GM19324 (cell line): Measurements from ENCODE around the gene CFAP65.

Experiments used
- ATAC-seq: cut with Tn5 transposase; IDR thresholded peaks from one replicate; pipeline ENCODE4 v1.9.1; 2021; ENCODE audit warnings: mild to moderate bottlenecking, moderate library complexity; ENCODE audit not compliant: unreplicated experiment, low FRiP score

Gene CFAP65

GRCh38 chr2:219018726-219019125 lies 22.6 kb downstream of the CFAP65 start:
- ATAC-seq, result no peak

GRCh38 chr2:219018286-219018685 lies 23.0 kb downstream of the CFAP65 start:
- ATAC-seq, result no peak

- no peak for ATAC-seq
Observed at GRCh38 chr2:219017201-219017931, 23.9 kb downstream of the CFAP65 start.

- no peak for ATAC-seq
Observed at GRCh38 chr2:219016721-219017120, 24.6 kb downstream of the CFAP65 start.

GRCh38 chr2:219010873-219011272 lies 30.4 kb downstream of the CFAP65 start:
- ATAC-seq, result no peak

GRCh38 chr2:219010162-219010756 lies 31.1 kb downstream of the CFAP65 start:
- ATAC-seq, result no peak

GRCh38 chr2:219009294-219009693 lies 32.0 kb downstream of the CFAP65 start:
- ATAC-seq, result no peak

- no peak for ATAC-seq
Observed at GRCh38 chr2:219003979-219004378, 37.3 kb downstream of the CFAP65 start.

GRCh38 chr2:219003267-219003634 lies 38.1 kb downstream of the CFAP65 start:
- no peak for ATAC-seq

- no peak for ATAC-seq
Observed at GRCh38 chr2:219002395-219003266, 38.7 kb downstream of the CFAP65 start.

GRCh38 chr2:219001577-219002394 lies 39.5 kb downstream of the CFAP65 start:
- ATAC-seq, result no peak

GRCh38 chr2:219001100-219001576 lies 40.2 kb downstream of the CFAP65 start:
- no peak for ATAC-seq

GRCh38 chr2:219000569-219000960 lies 40.8 kb downstream of the CFAP65 start:
- no peak for ATAC-seq

- ATAC-seq, result no peak
Observed at GRCh38 chr2:218999881-219000568, 41.3 kb downstream of the CFAP65 start.

- no peak for ATAC-seq
Observed at GRCh38 chr2:218999021-218999880, 42.1 kb downstream of the CFAP65 start.

- ATAC-seq, result no peak
Observed at GRCh38 chr2:218998414-218999002, 42.8 kb downstream of the CFAP65 start.

GRCh38 chr2:218997731-218998130 lies 43.6 kb downstream of the CFAP65 start:
- no peak for ATAC-seq

- ATAC-seq, result no peak
Observed at GRCh38 chr2:218996937-218997336, 44.4 kb downstream of the CFAP65 start.
